A204.1 (cell line): ENCODE results near the gene TOM1.

Experiments used
- FAIRE-seq: peaks from 2 replicates; lab custom pipeline; 2012; peaks lifted over from hg19 to GRCh38; lab: Jason Lieb, UNC

TOM1 gene

GRCh38 chr22:35307892-35308291 is 8.2 kb downstream of the TOM1 start:
- FAIRE-seq: no peak

- FAIRE-seq: no peak
Observed at GRCh38 chr22:35308480-35309021, 8.9 kb downstream of the TOM1 start.

- no peak for FAIRE-seq
Observed at GRCh38 chr22:35310556-35311550, 11.2 kb downstream of the TOM1 start.

- FAIRE-seq: no peak
Observed at GRCh38 chr22:35311551-35311999, 11.9 kb downstream of the TOM1 start.

- no peak for FAIRE-seq
Observed at GRCh38 chr22:35312198-35313059, 12.7 kb downstream of the TOM1 start.

- no peak for FAIRE-seq
Observed at GRCh38 chr22:35313311-35314121, 13.8 kb downstream of the TOM1 start.

- no peak for FAIRE-seq
Observed at GRCh38 chr22:35314161-35314942, 14.7 kb downstream of the TOM1 start.

GRCh38 chr22:35315141-35315854 is 15.6 kb downstream of the TOM1 start:
- no peak for FAIRE-seq

- no peak for FAIRE-seq
Observed at GRCh38 chr22:35315855-35316745, 16.4 kb downstream of the TOM1 start.

GRCh38 chr22:35316751-35317150 is 17.1 kb downstream of the TOM1 start:
- no peak for FAIRE-seq

GRCh38 chr22:35317680-35318290 is 18.1 kb downstream of the TOM1 start:
- no peak for FAIRE-seq

GRCh38 chr22:35318346-35319215 is 18.9 kb downstream of the TOM1 start:
- no peak for FAIRE-seq

GRCh38 chr22:35319244-35319985 is 19.7 kb downstream of the TOM1 start:
- FAIRE-seq: no peak

GRCh38 chr22:35322126-35322525 is 22.4 kb downstream of the TOM1 start:
- no peak for FAIRE-seq

GRCh38 chr22:35322893-35323292 is 23.2 kb downstream of the TOM1 start:
- no peak for FAIRE-seq

- FAIRE-seq: no peak
Observed at GRCh38 chr22:35323305-35323704, 23.6 kb downstream of the TOM1 start.

GRCh38 chr22:35324067-35324466 is 24.4 kb downstream of the TOM1 start:
- no peak for FAIRE-seq
